Activated CD4-positive, alpha-beta T cell treated with anti-CD3 and anti-CD28 coated beads, Interleukin-2, amount 10 ng/mL, durations not matched to agents 7 days and 5 days (primary cell): Measurements from ENCODE around the gene TBXA2R. TPM values are rescaled to one million over a fixed set of nuclear protein-coding genes. Genes with fewer than 3 reads are reported as not detected.
A peak's percentile ranks its signal among the peaks of the same experiment; 100 is the strongest.
"Not testable (repeated sequence)": the region's sequence is repeated elsewhere in the genome, so short reads cannot be mapped to it uniquely, and the experiment has no call there.

ENCODE experiments used
- CTCF ChIA-PET: fragments of 350-600 bp; sonication (Branson Sonifier 250); formaldehyde crosslinking; loops from one replicate; lab custom pipeline; 2021; ENCODE audit warnings: antibody characterized with exemption; lab: Charles Lee
- POLR2A ChIA-PET: fragments of 350-600 bp; sonication (Branson Sonifier 250); formaldehyde crosslinking; loops from one replicate; lab custom pipeline; 2021; ENCODE audit warnings: antibody characterized with exemption; lab: Charles Lee
- DNase-seq: peaks from one replicate; pipeline ENCODE4 v3.0.0-alpha.2; 2020
- H3K27ac Mint-ChIP-seq: one replicate; pipeline ENCODE4 v1.8.0; 2021; ENCODE audit warnings: mild to moderate bottlenecking, moderate library complexity, mixed read lengths
- H3K27me3 Mint-ChIP-seq: one replicate; pipeline ENCODE4 v1.8.0; 2021; ENCODE audit warnings: mixed read lengths
- H3K36me3 Mint-ChIP-seq: one replicate; pipeline ENCODE4 v1.8.0; 2021; ENCODE audit warnings: low read depth, mixed read lengths
- H3K4me1 Mint-ChIP-seq: one replicate; pipeline ENCODE4 v1.8.0; 2021; ENCODE audit warnings: mixed read lengths
- H3K4me3 Mint-ChIP-seq: one replicate; pipeline ENCODE4 v1.8.0; 2021; ENCODE audit warnings: mild to moderate bottlenecking, moderate library complexity, mixed read lengths
- H3K9me3 Mint-ChIP-seq: one replicate; pipeline ENCODE4 v1.8.0; 2021; ENCODE audit warnings: mixed read lengths
- total RNA-seq, 2 experiments: library from RNA; stranded (reverse); gene quantifications; one replicate each; pipeline ENCODE4 v1.2.3, GENCODE V29; 2021

TBXA2R gene
- total RNA-seq, 2 experiments from 2014 or later = 0.92 to 1.00 TPM

DNA sequence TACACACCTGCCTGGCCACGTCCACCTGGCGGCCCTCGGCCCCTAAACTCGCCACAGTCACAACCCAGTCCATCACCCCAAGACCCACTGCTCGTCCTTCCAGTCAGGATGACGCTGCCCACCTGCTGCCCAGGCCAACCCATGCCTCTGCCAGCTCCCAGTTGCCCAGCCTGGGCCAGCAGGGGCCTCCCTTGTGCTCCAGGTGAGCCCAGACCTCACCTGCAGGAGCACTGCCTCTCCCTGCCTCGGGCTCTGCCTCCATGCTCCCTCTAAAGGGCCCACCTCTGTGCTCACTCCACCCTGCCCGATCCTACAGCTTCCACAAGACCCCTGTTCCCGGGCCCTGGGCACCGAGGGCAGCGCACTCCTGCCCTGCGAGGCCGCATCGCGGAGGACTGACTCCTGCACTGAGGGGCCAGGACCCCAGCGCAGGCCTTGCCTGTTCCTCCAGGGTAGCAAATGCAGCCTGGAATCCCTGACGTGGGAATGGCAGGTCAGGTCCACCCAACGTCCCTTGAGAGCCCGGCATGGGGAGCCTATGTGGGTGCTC is 27.9 kb upstream of the TBXA2R start:
- CTCF ChIA-PET = no interaction called here
- no peak for DNase-seq
- Mint-ChIP-seq H3K36me3 (no peaks in the 10 kb centered on the region), H3K4me1 (no peaks in the 10 kb centered on the region), H3K27ac (no peak overlapping the region), H3K4me3 (no peak overlapping the region), H3K27me3 (no peaks in the 10 kb centered on the region), H3K9me3 (no peaks in the 10 kb centered on the region)
- POLR2A ChIA-PET = no interaction called here

- no peak overlapping the region for H3K4me3 Mint-ChIP-seq
- POLR2A ChIA-PET = no interaction called here
Observed at GRCh38 chr19:3633559-3633988, 26.9 kb upstream of the TBXA2R start.

GRCh38 chr19:3632739-3633558 is 26.3 kb upstream of the TBXA2R start:
- H3K4me3 Mint-ChIP-seq = no peak overlapping the region
- no peak overlapping the region for H3K27ac Mint-ChIP-seq
- no peaks in the 10 kb centered on the region for H3K36me3 Mint-ChIP-seq
- ChIA-PET CTCF (interaction anchor here (0.5 kb wide), 1 partner anchor 533 kb away, joined by 3 read pairs; no protein-coding TSS in a partner anchor), POLR2A (interaction anchor here (0.6 kb wide), 1 partner anchor 253 kb away, joined by 3 read pairs; no protein-coding TSS in a partner anchor)
- no peak for DNase-seq
- no peaks in the 10 kb centered on the region for H3K9me3 Mint-ChIP-seq
- H3K27me3 Mint-ChIP-seq = no peaks in the 10 kb centered on the region
- no peaks in the 10 kb centered on the region for H3K4me1 Mint-ChIP-seq

More at GRCh38 chr19:3633559-3633988, 26.9 kb upstream of the TBXA2R start:
- Mint-ChIP-seq H3K4me1 (no peaks in the 10 kb centered on the region), H3K9me3 (no peaks in the 10 kb centered on the region), H3K27me3 (no peaks in the 10 kb centered on the region), H3K27ac (no peak overlapping the region), H3K36me3 (no peaks in the 10 kb centered on the region)
- CTCF ChIA-PET = interaction anchor here (0.5 kb wide), 1 partner anchor 533 kb away, joined by 3 read pairs; no protein-coding TSS in a partner anchor
- DNase-seq = no peak

DNA sequence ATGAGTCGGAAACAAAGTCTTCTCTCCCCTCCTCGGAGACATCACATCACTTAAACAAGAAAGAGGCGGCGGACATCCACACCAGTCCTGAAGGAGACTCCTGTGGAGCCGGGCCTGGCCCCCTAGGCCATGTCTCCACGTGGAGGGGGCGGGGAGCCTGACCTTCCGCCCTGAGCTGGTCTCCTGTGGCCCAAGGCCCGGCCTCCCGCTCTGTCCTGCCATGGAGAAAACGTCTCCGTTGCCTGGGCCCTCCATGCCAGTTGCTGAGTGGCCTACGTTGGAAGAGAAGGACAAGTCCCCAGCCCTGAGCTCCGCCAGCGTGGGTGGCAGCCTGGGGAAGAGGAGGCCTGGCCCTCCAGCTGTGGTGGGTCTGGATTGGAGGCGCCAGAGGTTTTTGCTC is 25.4 kb upstream of the TBXA2R start:
- POLR2A ChIA-PET = interaction anchor here (0.6 kb wide), 1 partner anchor 252 kb away, joined by 3 read pairs; no protein-coding TSS in a partner anchor
- no peak for DNase-seq
- Mint-ChIP-seq H3K9me3 (no peaks in the 10 kb centered on the region), H3K36me3 (no peaks in the 10 kb centered on the region), H3K27me3 (no peaks in the 10 kb centered on the region), H3K4me1 (peaks cover 1% of the 10 kb centered on the region), H3K27ac (no peak overlapping the region), H3K4me3 (no peak overlapping the region)
- CTCF ChIA-PET = no interaction called here

- no peak for DNase-seq
Observed at GRCh38 chr19:3631053-3631861, 24.6 kb upstream of the TBXA2R start.

GRCh38 chr19:3628766-3629165 is 22.1 kb upstream of the TBXA2R start:
- POLR2A ChIA-PET = interaction anchor here (0.6 kb wide), 1 partner anchor 1176 kb away, joined by 3 read pairs; no protein-coding TSS in a partner anchor
- peaks cover 24% of the 10 kb centered on the region for H3K4me1 Mint-ChIP-seq
- H3K36me3 Mint-ChIP-seq, DNase-seq, H3K27me3 Mint-ChIP-seq, H3K4me3 Mint-ChIP-seq, H3K27ac Mint-ChIP-seq, H3K9me3 Mint-ChIP-seq: not testable (repeated sequence)
- CTCF ChIA-PET = interaction anchor here (1.5 kb wide), 1 partner anchor 10 kb away, joined by 6 read pairs; no protein-coding TSS in a partner anchor

More at GRCh38 chr19:3631053-3631861, 24.6 kb upstream of the TBXA2R start:
- peaks cover 8% of the 10 kb centered on the region for H3K4me1 Mint-ChIP-seq
- POLR2A ChIA-PET = no interaction called here
- no peaks in the 10 kb centered on the region for H3K27me3 Mint-ChIP-seq
- no peaks in the 10 kb centered on the region for H3K9me3 Mint-ChIP-seq
- H3K36me3 Mint-ChIP-seq = no peaks in the 10 kb centered on the region
- CTCF ChIA-PET = no interaction called here
- no peak overlapping the region for H3K4me3 Mint-ChIP-seq
- H3K27ac Mint-ChIP-seq = no peak overlapping the region

GRCh38 chr19:3627351-3627723 is 20.7 kb upstream of the TBXA2R start:
- ChIA-PET CTCF (interaction anchor here (0.6 to 1.4 kb wide), 3 partner anchors 12 to 360 kb away, joined by 3 to 6 read pairs (median 4); no protein-coding TSS in a partner anchor), POLR2A (no interaction called here)
- peak overlapping the region; percentile 99 for H3K27ac Mint-ChIP-seq

GRCh38 chr19:3626473-3627350 is 20.0 kb upstream of the TBXA2R start, which contains the start of gene CACTIN:
CACTIN (minus strand) TSS chr19:3626790; CDS start chr19:3626762, 28 bp downstream.
- Mint-ChIP-seq H3K36me3 (peaks cover 3% of the 10 kb centered on the region), H3K27me3 (no peaks in the 10 kb centered on the region), H3K4me3 (peak within 1 kb of the TSS; percentile 80), H3K4me1 (peaks cover 25% of the 10 kb centered on the region), H3K9me3 (no peaks in the 10 kb centered on the region), H3K27ac (peak within 1 kb of the TSS; percentile 99)
- CTCF ChIA-PET = interaction anchor here (0.6 to 1.4 kb wide), 3 partner anchors 12 to 361 kb away, joined by 3 to 6 read pairs (median 4); no protein-coding TSS in a partner anchor
- POLR2A ChIA-PET = no interaction called here
- DNase-seq = peak; percentile 99

More at GRCh38 chr19:3627351-3627723, 20.7 kb upstream of the TBXA2R start:
- Mint-ChIP-seq H3K9me3 (no peaks in the 10 kb centered on the region), H3K4me3 (peak overlapping the region; percentile 80), H3K27me3 (no peaks in the 10 kb centered on the region), H3K4me1 (peaks cover 25% of the 10 kb centered on the region), H3K36me3 (peaks cover 3% of the 10 kb centered on the region)
- no peak for DNase-seq

GRCh38 chr19:3625996-3626472 is 19.4 kb upstream of the TBXA2R start:
- Mint-ChIP-seq H3K4me3 (peak overlapping the region; percentile 80), H3K27me3 (no peaks in the 10 kb centered on the region), H3K4me1 (peaks cover 25% of the 10 kb centered on the region), H3K27ac (peak overlapping the region; percentile 88), H3K36me3 (peaks cover 5% of the 10 kb centered on the region), H3K9me3 (no peaks in the 10 kb centered on the region)
- POLR2A ChIA-PET = no interaction called here
- CTCF ChIA-PET = no interaction called here
- DNase-seq = no peak

DNA sequence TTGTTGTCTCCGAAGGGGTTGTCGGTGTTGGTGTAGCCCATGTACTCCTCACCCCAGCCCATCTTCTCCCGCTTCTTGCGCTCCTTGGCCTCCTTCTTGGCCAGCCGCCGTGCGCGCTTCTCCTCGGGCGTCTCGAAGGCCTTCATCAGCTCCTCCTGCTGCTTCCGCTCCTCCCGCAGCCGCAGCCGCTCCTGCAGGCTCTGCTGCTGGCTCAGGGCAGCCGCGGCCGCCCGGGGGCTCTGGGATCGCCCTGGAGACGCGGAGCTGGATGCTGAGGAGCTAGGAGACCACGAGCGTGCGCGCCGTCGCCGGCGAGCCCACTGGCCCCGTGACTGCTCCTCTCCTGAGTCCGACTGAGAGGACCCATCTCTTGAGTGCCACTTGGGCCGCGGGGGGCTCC is 17.0 kb upstream of the TBXA2R start:
- ChIA-PET CTCF (interaction anchor here (1.5 to 1.7 kb wide), 2 partner anchors 30 to 67 kb away, joined by 3 read pairs; partner anchors contain the start of gene MFSD12), POLR2A (no interaction called here)
- Mint-ChIP-seq H3K4me3 (no peak overlapping the region), H3K4me1 (peaks cover 25% of the 10 kb centered on the region), H3K36me3 (peaks cover 8% of the 10 kb centered on the region), H3K27ac (no peak overlapping the region), H3K9me3 (no peaks in the 10 kb centered on the region), H3K27me3 (no peaks in the 10 kb centered on the region)
- no peak for DNase-seq

DNA sequence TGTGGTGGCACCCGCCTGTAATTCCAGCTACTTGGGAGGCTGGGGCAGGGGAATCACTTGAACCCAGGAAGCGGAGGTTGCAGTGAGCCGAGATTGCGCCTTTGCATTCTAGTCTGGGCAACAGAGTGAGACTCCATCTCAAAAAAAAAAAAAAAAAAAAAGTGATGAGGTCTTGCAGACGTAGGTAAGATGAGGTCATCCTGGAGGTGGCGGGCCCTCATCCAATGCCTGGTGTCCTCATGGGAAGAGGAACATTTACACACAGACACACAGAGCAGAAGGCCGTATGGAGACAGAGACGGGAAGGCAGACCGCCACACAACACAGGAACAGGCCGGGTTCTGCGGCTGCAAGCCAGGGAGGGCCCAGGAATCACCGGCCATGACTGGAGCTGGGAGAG is 15.5 kb upstream of the TBXA2R start:
- ChIA-PET CTCF (interaction anchor here (1.5 to 1.7 kb wide), 2 partner anchors 14 to 76 kb away, joined by 3 to 4 read pairs; no protein-coding TSS in a partner anchor), POLR2A (no interaction called here)
- no peak for DNase-seq
- Mint-ChIP-seq H3K9me3 (no peaks in the 10 kb centered on the region), H3K36me3 (peaks cover 12% of the 10 kb centered on the region), H3K27ac (no peak overlapping the region), H3K27me3 (no peaks in the 10 kb centered on the region), H3K4me3 (no peak overlapping the region), H3K4me1 (peaks cover 36% of the 10 kb centered on the region)
